HepG2 (cell line): ENCODE data around the gene CLDN4. TPM values are rescaled to one million over a fixed set of nuclear protein-coding genes. Genes with fewer than 3 reads are reported as not detected.

Source experiments
- ATAC-seq: fragments of 200-7000 bp; cut with Tn5 transposase; 3 replicates; pipeline ENCODE4 v1.9.1; 2020; ENCODE audit warnings: mild to moderate bottlenecking, moderate library complexity
- BruUV-seq: library from RNA; stranded (reverse); fragments of 400-500 nt; replicated peaks from 2 replicates; lab custom pipeline; 2021; lab: Mats Ljungman, UMichigan
- CTCF ChIA-PET: fragments of 300-600 bp; formaldehyde crosslinking; extraction: SDS; loops from one replicate; lab custom pipeline; 2021; ENCODE audit warnings: low total read pairs, inconsistent platforms, low intra/inter-chr PET ratio; lab: Yijun Ruan, JAX
- POLR2A ChIA-PET: fragments of 350-600 bp; sonication (Branson Sonifier 250); formaldehyde crosslinking; loops from one replicate; lab custom pipeline; 2020; ENCODE audit warnings: antibody characterized with exemption, inconsistent platforms; lab: Yijun Ruan, JAX
- DNase-seq: peaks from one replicate; pipeline ENCODE4 v3.0.0-alpha.2; 2015; ENCODE audit warnings: low spot score
- FAIRE-seq: peaks from 3 replicates; lab custom pipeline; 2011; peaks lifted over from hg19 to GRCh38; lab: Jason Lieb, UNC
- H2AFZ ChIP-seq: one replicate; pipeline ENCODE4 v1.6.1; 2011; ENCODE audit warnings: low read length, inconsistent platforms
- H3K27ac ChIP-seq: fragments of 300-600 bp; 3 replicates; pipeline ENCODE4 v1.8.0; 2011; ENCODE audit warnings: mixed run types, mild to moderate bottlenecking, mixed read lengths, low read length, inconsistent platforms; ENCODE audit not compliant: insufficient read depth; ENCODE audit errors: extremely low read length
- H3K27me3 ChIP-seq, 2 experiments: fragments of 200-600 bp in 1 of 2; 2 replicates in 1 of 2; 3 replicates in 1 of 2; pipeline versions ENCODE4 v1.6.0 to v1.8.0; 2011; ENCODE audit warnings: low read length in 2 of 2, mild to moderate bottlenecking in 2 of 2, moderate library complexity in 2 of 2, inconsistent platforms in 1 of 2; ENCODE audit not compliant: insufficient read depth in 2 of 2, control insufficient read depth in 1 of 2
- H3K36me3 ChIP-seq, 2 experiments: fragments of 200-600 bp in 1 of 2; replicated peaks in 1 of 2; 2 replicates in 1 of 2; 3 replicates in 1 of 2; pipeline versions ENCODE4 v1.5.1 to v1.8.0; 2011; ENCODE audit warnings: low read length in 2 of 2, inconsistent platforms in 1 of 2; ENCODE audit not compliant: insufficient read depth in 2 of 2, control insufficient read depth in 1 of 2
- H3K4me1 ChIP-seq: 2 replicates; pipeline ENCODE4 v1.5.1; 2012; ENCODE audit warnings: low read length, inconsistent platforms; ENCODE audit not compliant: insufficient read depth
- H3K4me2 ChIP-seq: 2 replicates; pipeline ENCODE4 v1.6.0; 2011; ENCODE audit warnings: low read depth, low read length, inconsistent platforms
- H3K4me3 ChIP-seq, 3 experiments: fragments of 200-600 bp in 1 of 3; sonication (generic), shearing (Covaris generic) in 1 of 3; replicated peaks in 1 of 3; 2 replicates each; pipeline ENCODE4 v1.5.1; 2011 to 2016; ENCODE audit warnings: low read length in 3 of 3, inconsistent platforms in 2 of 3, low read depth in 2 of 3, mild to moderate bottlenecking in 2 of 3, control low read depth in 1 of 3, mixed read lengths in 1 of 3; ENCODE audit not compliant: insufficient read depth in 1 of 3
- H3K79me2 ChIP-seq: one replicate; pipeline ENCODE4 v1.6.1; 2011; ENCODE audit warnings: low read length, inconsistent platforms; ENCODE audit not compliant: insufficient read depth
- H3K9ac ChIP-seq: 2 replicates; pipeline ENCODE4 v1.6.0; 2011; ENCODE audit warnings: mild to moderate bottlenecking, low read depth, low read length, inconsistent platforms; ENCODE audit not compliant: insufficient read depth
- H3K9me3 ChIP-seq: 2 replicates; pipeline ENCODE4 v1.5.1; 2012; ENCODE audit warnings: mild to moderate bottlenecking, low read length
- H4K20me1 ChIP-seq: 2 replicates; pipeline ENCODE4 v1.6.0; 2011; ENCODE audit warnings: inconsistent platforms, mild to moderate bottlenecking, low read length, moderate library complexity; ENCODE audit not compliant: insufficient read depth
- DNMT1 ChIP-seq: sonication (generic); formaldehyde crosslinking; IDR thresholded peaks from 2 replicates; pipeline ENCODE4 v1.5.1; 2020; ENCODE audit warnings: mild to moderate bottlenecking, missing genetic modification reagents
- KDM2A ChIP-seq: sonication (generic); formaldehyde crosslinking; IDR thresholded peaks from 2 replicates; pipeline ENCODE4 v1.4.0; 2020; ENCODE audit warnings: low read depth, missing genetic modification reagents, borderline replicate concordance
- KIAA2018 ChIP-seq: sonication (generic); formaldehyde crosslinking; IDR thresholded peaks from 2 replicates; pipeline ENCODE4 v1.5.0; 2020; ENCODE audit warnings: mild to moderate bottlenecking, missing genetic modification reagents, borderline replicate concordance
- MIER2 ChIP-seq: IDR thresholded peaks from 2 replicates; pipeline ENCODE4 v1.6.1; 2016; ENCODE audit warnings: missing biosample characterization, missing genetic modification reagents
- RCOR2 ChIP-seq: IDR thresholded peaks from 2 replicates; pipeline ENCODE4 v1.6.1; 2016; ENCODE audit warnings: missing biosample characterization, missing genetic modification reagents
- UBTF ChIP-seq: sonication (generic); formaldehyde crosslinking; IDR thresholded peaks from 2 replicates; pipeline ENCODE4 v1.4.0; 2020; ENCODE audit warnings: mild to moderate bottlenecking, missing genetic modification reagents
- ZKSCAN1 ChIP-seq: fragments of 150-350 bp; IDR thresholded peaks from 2 replicates; pipeline ENCODE4 v1.6.1; 2014; ENCODE audit warnings: low read length
- ZNF317 ChIP-seq: sonication (generic); formaldehyde crosslinking; IDR thresholded peaks from 2 replicates; pipeline ENCODE4 v1.5.0; 2020; ENCODE audit warnings: mild to moderate bottlenecking, missing genetic modification reagents
- WGBS: methylation state at CpG from one replicate; pipeline ENCODE4 v1.1.6; 2017; ENCODE audit warnings: low lambda C conversion rate; 5-methylcytosine and 5-hydroxymethylcytosine counted together
- in situ Hi-C: cut with HindIII; loops from 2 replicates; pipeline ENCODE4 v1.10.0; 2017; ENCODE audit warnings: low pct_unique_long_range_greater_than_20kb; ENCODE audit not compliant: extremely low pct_ligation_motif_present
- intact Hi-C: fragments of 100-400 bp; cut with micrococcal nuclease; formaldehyde crosslinking; loops from one replicate; pipeline ENCODE4 v1.10.0; 2022; ENCODE audit not compliant: unreplicated experiment
- polyA plus RNA-seq, 8 experiments: library from polyadenylated mRNA; depleted of rRNA in 3 of 8; stranded (reverse) in 7 of 8; unstranded in 1 of 8; fragments of >200 nt; fragmentation: Illumina TruSeq in 4 of 8; extraction: Trizol in 4 of 8; gene quantifications; 2 replicates each; pipeline versions ENCODE4 v1.2.1 to v1.2.3, GENCODE V29; 2011 to 2016; ENCODE audit warnings: low read depth in 4 of 8, missing spikeins in 1 of 8, mixed read lengths in 1 of 8; ENCODE audit not compliant: insufficient read depth in 1 of 8
- total RNA-seq, 5 experiments: library from RNA; depleted of rRNA; stranded (reverse); fragments of >200 nt; fragmentation: Illumina TruSeq; extraction: Trizol; gene quantifications; 2 replicates each; pipeline ENCODE4 v1.2.3, GENCODE V29; 2016; ENCODE audit warnings: low read depth in 1 of 5
- TF ChIP-seq, protein P1 (sequence below): sonication (generic); formaldehyde crosslinking; IDR thresholded peaks from 2 replicates; pipeline ENCODE4 v1.4.0; 2020; ENCODE audit warnings: mild to moderate bottlenecking, missing genetic modification reagents
- TF ChIP-seq, protein P2 (sequence below): fragments of 450-650 bp; IDR thresholded peaks from 2 replicates; pipeline ENCODE4 v1.6.1; 2016

The CLDN4 gene
- total and polyA plus RNA-seq, 2 of the 13 experiments (the other 11 are each of a cell fraction or from before 2014, with no cell fraction given): 28.2 to 35.7 TPM

GRCh38 chr7:73831584-73831833 lies 713 bp downstream of the CLDN4 start:
- H3K27me3 ChIP-seq: peaks cover 0 to 7% of the 10 kb centered on the region in 2 experiments; a peak in 2 of 5 replicates
- no peak for FAIRE-seq
- no peak for DNase-seq
- H3K27ac ChIP-seq: peak overlapping the region; percentile 55
- peaks cover 63% of the 10 kb centered on the region for H3K4me1 ChIP-seq
- peak; percentile 11 for ATAC-seq
- in situ Hi-C loops (no loop called here), intact Hi-C loops (no loop called here)
- no TSS peak for BruUV-seq
- H3K9me3 ChIP-seq: no peaks in the 10 kb centered on the region
- H3K79me2 ChIP-seq: peaks cover 12% of the 10 kb centered on the region
- no peak overlapping the region for H2AFZ ChIP-seq
- ChIA-PET POLR2A (interaction anchor here (1.5 to 5.5 kb wide), 2 partner anchors 10 to 39 kb away, joined by 3 to 55 read pairs; partner anchors contain the start of gene METTL27), CTCF (no interaction called here)
- H3K9ac ChIP-seq: peak overlapping the region; percentile 69
- peak overlapping the region; percentile 70 to 83 (median 75) for H3K4me3 ChIP-seq
- peak overlapping the region; percentile 98 for H3K4me2 ChIP-seq
- WGBS: 0% methylated on average over 3 of the region's 16 CpGs
- H3K36me3 ChIP-seq: no peaks in the 10 kb centered on the region
- H4K20me1 ChIP-seq: no peaks in the 10 kb centered on the region
- TF ChIP-seq ZNF317 (CRISPR knock-in tag): peak; percentile 40; the same call in 1 of the 2 replicates
- TF ChIP-seq, protein P1, sequence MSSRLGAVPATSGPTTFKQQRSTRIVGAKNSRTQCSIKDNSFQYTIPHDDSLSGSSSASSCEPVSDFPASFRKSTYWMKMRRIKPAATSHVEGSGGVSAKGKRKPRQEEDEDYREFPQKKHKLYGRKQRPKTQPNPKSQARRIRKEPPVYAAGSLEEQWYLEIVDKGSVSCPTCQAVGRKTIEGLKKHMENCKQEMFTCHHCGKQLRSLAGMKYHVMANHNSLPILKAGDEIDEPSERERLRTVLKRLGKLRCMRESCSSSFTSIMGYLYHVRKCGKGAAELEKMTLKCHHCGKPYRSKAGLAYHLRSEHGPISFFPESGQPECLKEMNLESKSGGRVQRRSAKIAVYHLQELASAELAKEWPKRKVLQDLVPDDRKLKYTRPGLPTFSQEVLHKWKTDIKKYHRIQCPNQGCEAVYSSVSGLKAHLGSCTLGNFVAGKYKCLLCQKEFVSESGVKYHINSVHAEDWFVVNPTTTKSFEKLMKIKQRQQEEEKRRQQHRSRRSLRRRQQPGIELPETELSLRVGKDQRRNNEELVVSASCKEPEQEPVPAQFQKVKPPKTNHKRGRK: peak; percentile 18; the same call in 1 of the 2 replicates
- TF ChIP-seq RCOR2 (CRISPR knock-in tag): no peak
- peak; percentile 12; the same call in 1 of the 2 replicates for TF ChIP-seq UBTF
- TF ChIP-seq MIER2 (CRISPR knock-in tag): no peak
- no peak for TF ChIP-seq ZKSCAN1
- TF ChIP-seq, protein P2, sequence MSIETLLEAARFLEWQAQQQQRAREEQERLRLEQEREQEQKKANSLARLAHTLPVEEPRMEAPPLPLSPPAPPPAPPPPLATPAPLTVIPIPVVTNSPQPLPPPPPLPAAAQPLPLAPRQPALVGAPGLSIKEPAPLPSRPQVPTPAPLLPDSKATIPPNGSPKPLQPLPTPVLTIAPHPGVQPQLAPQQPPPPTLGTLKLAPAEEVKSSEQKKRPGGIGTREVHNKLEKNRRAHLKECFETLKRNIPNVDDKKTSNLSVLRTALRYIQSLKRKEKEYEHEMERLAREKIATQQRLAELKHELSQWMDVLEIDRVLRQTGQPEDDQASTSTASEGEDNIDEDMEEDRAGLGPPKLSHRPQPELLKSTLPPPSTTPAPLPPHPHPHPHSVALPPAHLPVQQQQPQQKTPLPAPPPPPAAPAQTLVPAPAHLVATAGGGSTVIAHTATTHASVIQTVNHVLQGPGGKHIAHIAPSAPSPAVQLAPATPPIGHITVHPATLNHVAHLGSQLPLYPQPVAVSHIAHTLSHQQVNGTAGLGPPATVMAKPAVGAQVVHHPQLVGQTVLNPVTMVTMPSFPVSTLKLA: no peak
- TF ChIP-seq KIAA2018 (CRISPR knock-in tag): no peak
- 0 out of 2 replicates have a peak, but pooled peaks have one; percentile 21 for TF ChIP-seq DNMT1 (CRISPR knock-in tag)
- TF ChIP-seq KDM2A (CRISPR knock-in tag): no peak
